AG20443 (cell line): ENCODE measurements around the gene EEF2.
"Not testable (repeated sequence)": the region's sequence is repeated elsewhere in the genome, so short reads cannot be mapped to it uniquely, and the experiment has no call there.

Experiments
- DNase-seq: peaks from one replicate; pipeline ENCODE4 v3.0.0; 2012; ENCODE audit warnings: low spot score, mixed read lengths

Gene EEF2

DNA sequence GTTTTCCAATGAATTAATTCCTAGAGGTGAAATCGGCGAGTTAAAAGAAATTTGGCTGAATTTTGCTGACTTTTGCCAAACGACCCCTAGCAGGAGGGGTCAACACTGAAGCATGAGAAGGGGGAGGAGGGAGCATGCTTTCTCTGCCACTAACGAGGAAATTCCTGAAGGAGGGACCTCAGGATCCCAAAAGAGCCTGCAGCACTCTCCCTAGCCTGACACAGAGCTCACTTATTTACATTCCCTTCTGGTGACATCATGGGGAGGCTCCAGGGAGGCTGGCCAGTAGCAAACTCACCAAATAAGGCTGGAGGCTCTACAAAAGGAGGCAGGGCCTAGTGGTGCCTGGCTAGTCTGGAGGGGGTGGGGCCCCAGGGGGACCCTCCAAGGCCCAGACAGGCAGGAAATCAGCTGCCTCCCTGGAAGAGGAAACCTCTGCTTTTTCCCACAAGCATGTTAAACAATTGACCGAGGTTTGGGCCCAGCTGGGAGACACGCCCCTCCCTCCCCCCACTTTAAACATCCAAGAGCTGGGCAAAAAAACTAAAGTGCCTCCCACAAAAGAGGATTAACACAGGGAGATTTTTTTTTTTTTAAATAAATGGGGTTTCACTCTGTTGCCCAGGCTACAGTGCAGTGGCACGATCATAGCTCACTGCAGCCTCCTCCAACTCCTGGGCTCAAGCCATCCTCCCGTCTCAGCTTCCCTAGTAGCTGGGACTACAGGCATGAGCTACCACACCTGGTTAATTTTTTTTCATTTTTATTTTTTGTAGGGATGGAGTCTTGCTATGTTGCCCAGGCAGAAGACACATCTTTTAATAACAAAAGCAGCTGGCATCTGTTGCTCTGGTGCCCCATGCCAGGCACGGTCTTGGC, 16.5 kb downstream of the EEF2 start:
- peak; percentile 93 for DNase-seq

DNA sequence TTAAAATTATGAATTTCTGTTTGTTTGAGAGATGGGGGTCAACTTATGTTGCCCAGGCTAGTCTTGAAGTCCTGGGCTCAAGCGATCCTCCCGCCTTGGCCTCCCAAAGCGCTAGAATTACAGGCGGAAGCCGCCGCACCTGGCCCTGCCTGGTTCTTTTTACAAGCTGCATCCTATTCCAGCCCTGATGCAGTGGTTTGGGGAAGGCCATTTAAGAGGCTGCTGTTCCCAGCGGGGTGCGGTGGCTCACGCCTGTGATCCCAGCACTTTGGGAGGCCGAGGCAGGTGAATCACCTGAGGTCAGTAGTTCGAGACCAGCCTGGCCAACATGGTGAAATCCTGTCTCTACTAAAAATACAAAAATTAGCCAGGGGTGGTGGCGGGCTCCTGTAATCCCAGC, 17.3 kb downstream of the EEF2 start:
- not testable (repeated sequence) for DNase-seq

DNA sequence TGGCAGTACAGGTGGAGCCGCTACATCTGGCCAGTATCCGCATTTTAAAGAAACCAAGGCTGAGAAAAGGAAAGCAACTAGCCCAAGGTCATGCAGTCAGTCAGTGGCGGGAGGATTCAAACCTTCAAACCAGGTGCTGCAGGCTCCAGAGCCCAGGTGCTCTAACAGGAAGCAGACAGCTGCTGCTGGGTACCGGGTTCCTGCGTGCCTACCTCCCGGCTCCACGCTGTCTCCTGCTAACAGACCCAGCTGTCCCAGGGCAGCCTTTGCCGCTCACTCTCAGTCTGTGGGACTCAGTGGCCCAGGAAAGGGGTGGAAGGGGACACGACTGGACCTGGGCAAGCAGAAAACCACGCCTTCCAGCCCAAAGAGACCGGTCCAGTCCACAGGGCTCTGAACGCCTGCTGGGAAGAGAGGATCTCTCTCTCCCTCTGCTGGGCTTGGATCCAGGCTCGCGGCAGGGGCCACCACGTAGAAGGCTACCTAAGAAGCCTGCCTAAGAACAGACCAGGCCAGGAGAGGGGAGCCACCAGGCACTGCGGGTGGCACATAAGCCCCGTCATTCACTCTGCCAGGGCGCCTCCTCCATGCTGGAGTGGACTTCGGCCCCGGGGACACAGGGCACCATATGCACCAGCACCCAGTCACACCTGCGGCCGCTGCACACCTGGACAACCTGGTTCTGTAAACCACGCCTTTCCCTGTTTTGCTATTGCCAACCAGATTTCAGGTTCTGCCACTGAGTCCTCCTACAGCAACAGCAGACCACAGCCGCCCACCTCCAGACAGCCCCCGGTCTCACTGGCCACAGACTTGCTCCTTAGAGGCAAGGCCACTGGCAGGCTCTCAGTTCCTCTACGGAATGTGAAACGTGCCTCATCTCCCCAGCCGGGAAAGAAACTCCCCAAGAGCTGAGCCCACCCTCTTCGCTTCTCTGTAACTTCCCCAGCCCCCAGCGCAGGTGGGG, 18.9 kb downstream of the EEF2 start:
- no peak for DNase-seq

DNA sequence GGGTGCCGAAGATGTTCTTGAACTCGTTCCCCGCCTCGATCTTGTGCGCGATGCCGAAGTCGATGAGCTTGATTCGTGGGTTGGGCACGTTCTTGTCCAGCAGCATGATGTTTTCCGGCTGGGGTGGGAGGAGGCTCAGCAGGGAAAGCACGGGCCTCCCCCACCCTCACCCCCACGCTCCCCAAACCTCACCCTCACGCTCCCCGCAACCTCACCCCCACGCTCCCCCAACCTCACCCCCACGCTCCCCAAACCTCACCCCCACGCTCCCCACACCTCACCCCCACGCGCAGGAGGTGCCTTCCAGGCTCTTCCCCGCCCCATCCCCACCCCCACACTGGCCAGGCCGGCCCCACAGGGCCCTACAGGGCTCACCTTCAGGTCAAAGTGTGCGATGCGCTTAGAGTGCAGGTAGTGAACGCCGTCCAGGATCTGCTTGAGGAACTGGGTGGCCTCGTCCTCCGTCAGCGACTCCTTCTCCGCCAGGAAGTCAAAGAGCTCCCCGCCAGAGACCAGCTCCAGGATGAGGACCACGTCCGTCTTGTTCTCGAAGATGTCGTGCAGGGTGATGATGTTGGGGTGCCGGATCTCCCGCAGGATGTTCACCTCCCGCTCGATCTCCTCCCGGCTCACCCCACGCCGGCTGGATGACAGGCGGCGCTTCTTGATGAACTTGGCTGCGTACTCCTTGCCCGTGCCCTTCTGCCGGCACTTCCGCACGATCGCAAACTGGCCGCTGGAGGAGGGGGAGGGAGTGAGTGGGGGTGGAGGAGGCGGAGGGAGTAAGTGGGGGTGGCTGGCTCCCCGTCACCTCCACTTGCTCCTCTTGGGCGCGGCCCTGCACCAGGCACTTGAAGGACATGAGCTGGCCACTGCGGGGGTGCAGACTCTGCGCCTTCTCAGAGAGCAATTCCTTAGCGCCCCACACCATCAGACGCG, 20.7 kb downstream of the EEF2 start:
- no peak for DNase-seq

- DNase-seq, result no peak
These were observed 21.6 kb downstream of the EEF2 start for GRCh38 chr19:3963458-3964255.

DNA sequence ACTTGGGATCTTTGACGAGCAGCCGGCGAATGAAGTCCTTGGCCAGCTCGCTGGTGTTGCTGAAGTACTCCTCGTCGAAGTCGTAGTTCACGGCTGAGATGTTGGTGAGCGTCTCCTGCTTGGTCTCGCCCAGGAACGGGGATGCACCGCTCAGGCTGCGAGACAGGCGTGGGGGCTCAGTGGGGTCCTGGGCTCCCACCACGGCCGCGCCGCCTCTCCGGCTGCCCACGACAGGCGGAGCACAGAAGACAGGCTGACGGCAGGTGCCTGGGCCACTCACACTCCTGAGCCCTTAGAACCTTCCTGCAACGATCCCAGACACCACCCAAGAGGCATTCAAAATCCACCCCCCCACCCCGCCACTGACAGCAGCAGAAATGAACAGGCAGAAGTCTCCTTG, 24.3 kb downstream of the EEF2 start:
- DNase-seq, result no peak

DNA sequence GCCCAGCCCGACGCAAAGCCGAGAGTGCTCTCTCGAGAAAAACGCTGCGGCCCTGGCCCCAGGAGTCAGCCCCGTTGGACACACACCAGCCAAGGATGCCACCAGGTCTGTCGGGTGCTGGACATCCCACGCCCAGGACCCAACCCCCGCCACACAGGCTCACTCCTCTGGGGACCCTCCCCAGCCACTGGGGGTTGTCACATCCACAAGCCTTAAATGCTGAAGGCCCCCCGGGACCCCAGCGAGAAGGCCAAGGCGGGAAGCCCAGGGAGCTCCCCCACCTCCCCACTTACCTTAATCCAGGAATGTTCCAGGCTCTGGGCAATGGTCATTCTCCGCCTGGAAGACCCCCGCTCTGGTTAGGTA, 25.5 kb downstream of the EEF2 start:
- DNase-seq, result no peak

DNA sequence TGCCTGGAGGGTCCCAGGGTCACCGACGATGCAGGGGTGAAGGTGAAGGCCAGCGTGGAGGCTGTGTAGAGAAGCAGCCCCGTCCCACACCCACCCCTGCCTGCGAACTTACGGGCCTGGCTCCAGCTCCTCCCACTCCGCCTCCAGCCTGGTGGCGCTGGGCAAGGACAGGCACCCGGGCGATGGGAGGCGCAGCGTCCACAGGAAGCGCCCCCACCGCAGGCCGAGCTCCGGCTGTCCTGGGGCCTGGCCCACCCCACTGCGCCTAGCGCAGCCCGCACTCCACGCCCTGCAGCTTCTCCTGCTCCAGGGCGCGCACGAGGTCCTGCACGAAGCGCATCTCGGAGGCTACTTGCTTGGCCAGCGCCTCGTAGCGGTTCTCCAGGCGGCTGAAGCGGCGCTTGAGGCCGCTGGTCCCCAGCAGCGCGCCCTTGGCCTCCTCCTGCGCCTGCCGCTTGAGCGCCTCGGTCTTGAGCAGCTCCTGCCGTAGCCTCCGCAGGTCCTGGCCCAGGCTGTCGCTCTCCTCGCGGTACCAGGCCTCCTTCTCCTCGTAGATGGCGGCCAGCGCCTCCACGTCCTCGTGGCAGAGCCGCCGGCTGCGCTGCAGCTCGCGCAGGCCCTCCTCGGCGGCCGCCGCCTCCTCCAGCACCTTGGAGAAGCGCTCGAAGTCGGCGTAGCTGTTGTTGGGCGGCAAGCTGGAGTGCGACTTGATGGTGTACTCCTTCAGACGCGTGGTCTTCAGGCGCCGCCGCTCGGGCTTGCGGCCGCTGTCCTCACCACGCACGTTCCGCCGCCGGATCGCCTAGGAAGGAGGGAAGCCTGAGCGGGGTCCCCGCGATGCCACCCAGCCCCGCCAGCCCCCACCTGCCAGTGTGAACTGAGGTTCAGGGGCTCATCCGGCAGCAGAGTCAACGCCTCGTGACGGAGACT, 26.2 kb downstream of the EEF2 start:
- DNase-seq, result no peak

GRCh38 chr19:3955688-3956087, 29.6 kb downstream of the EEF2 start:
- DNase-seq, result no peak

GRCh38 chr19:3955276-3955675, 30.0 kb downstream of the EEF2 start:
- DNase-seq, result not testable (repeated sequence)

DNA sequence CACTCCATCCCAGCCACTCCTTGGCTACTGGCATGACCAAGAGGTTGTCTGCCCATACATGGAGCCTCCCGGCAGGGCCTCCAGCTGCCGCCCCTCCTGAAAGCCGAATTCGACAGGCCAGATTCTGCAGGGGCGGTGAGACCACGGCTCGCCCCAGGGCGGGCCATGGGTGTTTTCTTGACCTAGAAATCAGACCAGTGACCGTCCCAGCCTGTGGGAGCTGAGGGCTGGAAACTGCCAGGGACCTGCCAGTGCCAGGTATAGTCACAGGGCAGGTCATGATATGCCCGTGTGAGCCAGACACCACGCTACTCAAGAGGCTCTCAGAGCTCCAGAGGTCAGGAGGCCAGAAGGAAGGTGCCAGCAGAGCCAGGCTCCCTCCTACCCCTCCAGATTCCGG, 31.2 kb downstream of the EEF2 start:
- DNase-seq, result no peak

- DNase-seq, result not testable (repeated sequence)
These were observed 32.4 kb downstream of the EEF2 start for GRCh38 chr19:3952755-3953276.

DNA sequence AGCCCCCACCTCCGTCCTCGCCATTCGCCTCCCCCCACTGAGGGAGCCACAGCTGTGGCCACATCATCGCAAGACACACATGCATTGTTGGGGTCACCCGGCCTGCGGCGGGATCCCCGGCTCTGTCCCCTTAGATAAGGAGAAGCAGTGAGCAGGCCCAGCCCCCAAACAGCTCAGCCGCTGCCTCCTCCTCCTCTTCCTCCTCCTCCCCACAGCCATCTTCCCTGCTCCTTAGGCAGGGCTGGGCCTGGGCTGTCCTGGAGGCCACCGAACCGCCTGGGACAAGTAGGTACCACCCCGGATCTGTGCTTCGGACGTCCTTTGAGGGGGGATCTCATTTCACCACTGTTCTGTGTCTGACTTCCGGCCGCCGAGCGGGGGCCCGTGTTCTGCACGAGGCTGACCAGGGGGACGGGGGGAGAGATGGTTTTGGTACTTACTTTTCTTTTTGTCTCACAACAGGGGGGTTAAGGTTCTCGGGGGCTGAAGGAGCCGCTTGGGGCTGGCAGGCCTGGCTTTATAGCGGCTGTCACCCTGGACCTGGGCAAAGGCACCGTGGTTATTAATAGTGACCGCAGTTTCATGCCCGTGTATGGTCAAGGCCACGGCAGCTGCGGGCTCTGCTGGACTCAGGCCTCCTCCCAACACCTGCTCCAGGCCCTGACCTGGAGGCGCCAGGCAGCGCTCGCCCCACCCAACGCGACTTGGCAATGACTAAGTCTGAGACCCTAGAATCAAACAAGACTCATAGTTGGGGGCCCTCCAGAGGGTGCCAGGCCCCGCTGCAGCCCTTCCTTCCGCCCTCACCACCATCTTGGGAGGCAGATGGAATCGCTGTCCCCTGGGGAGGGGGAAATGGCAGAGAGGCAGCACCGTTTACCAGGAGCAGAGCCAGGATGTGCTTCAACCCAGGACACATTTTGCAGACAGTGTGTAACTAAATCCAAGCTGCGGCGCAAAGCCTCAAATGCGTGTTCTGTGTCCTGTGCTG, 34.1 kb downstream of the EEF2 start:
- DNase-seq, result no peak

- no peak for DNase-seq
These were observed 35.0 kb downstream of the EEF2 start for GRCh38 chr19:3949997-3950859.

DNA sequence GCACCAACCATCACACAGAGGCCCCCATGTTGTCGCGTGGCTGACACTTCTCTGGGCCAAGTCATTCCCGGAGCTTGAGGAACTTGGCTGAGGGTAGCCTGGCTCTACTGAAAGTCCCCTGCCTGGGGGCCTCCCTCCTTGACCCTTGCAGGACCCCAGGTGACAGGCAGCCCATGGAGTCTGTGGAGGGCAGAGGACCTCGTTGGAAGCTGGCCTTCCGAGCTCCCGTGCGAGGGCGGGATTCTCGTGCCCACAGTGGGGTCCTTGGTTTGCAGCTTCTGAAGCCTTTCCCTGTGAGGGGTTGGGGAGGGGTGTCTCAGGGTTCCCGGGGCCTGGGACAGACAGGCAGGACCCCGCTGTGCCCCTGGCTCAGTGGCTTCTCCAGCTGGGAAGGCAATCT, 36.0 kb downstream of the EEF2 start:
- DNase-seq, result no peak

DNA sequence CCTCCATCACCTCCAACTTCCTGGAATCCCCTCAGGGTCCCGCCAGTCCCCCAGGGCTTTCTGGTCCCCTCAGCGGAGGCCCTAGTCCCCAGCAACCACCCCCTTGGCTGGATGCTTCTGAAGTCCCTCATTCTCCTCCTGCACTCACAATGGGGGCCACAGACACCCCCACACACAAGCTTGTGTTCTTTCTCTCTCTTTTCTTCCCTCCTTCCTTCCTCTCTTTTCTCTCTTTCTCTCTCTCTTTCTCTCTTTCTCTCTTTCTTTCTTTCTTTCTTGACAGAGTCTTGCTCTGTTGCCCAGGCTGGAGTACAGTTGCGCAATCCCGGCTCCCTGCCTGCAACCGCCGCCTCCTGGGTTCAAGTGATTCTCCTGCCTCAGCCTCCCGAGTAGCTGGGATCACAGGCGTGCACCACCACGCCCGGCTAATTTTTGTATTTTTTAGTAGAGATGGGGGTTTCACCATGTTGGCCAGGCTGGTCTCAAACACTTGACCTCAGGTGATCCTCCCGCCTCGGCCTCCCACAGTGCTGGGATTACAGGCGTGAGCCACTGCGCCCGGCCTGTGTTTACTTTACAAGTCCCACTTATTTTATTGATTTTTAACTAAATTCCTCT, 37.8 kb downstream of the EEF2 start:
- not testable (repeated sequence) for DNase-seq

DNA sequence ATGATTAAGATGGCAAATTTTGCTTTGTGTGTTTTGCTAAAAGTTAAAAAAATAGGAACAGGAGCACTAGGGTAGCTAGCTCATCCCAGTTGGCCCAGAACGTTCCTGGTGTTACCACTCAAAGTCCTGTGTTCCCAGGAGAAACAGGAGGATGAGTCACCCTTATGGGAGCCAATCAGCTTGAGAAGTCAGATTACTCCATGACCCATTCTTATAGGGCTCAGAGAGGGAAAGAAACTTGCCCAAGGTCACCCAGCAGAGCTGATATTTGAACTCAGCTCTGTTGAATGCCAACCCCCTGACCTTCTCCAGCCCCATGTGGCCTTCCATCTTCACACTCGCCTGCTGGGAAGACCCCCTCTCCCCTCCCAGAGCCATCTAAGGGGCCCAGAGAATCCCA, 39.4 kb downstream of the EEF2 start:
- DNase-seq, result no peak
